MM.1S (cell line): Measurements from ENCODE around the gene RMND5A.

Experiments
- EZH2 ChIP-seq: fragments of 300-600 bp; sonication (generic); optimal IDR thresholded peaks from 2 replicates; pipeline ENCODE3; 2017; ENCODE audit warnings: low read depth, mild to moderate bottlenecking, antibody characterized with exemption, low read length, mixed read lengths
- TF ChIP-seq, protein P1 (sequence below): fragments of 300-600 bp; sonication (generic); IDR thresholded peaks from 2 replicates; pipeline ENCODE4 v1.5.1; 2016; ENCODE audit warnings: antibody characterized with exemption, low read length, mixed read lengths

DNA sequence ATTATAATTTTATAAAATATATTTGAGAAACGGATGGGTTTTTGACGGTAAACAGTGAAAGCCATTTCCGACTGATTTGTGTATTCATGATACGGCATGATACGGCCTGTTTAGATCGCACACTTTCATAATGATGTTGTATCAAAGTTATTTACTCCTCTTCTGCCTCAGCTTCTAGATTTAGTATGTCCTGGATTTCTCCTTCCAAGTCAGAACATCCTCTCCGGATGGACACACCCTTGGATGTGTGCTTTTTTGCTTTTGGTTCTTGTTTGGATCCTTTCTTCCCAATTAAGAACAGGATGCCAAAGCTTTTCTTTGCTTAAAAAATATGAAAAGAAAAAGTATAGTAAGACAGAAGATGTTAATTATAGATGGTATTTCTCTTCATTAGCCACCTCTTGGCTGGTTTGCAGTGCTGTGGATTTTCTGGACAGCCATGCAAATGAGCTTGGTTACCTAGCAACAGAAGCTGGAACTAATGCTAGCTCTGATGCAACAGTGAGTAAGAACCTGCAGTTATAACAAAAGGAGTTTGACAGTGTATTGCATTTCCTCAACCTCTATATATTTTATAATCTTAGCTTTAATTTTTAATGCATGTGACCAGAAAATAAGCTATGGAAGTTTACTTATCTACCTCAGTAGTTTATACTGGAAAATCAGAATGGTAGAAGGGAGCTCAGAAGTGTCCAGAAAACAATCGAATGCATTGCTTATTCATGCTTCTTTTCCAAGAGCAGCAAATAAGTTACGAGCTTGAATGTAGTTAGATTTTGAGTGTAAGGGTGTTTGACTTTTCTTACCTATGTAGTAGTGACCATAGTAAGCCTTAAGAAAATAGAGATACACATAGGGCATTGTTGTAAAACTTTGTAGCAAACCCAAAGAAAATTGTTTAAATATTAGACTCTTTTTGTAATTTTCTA, 27.9 kb downstream of the RMND5A start:
- TF ChIP-seq, protein P1, sequence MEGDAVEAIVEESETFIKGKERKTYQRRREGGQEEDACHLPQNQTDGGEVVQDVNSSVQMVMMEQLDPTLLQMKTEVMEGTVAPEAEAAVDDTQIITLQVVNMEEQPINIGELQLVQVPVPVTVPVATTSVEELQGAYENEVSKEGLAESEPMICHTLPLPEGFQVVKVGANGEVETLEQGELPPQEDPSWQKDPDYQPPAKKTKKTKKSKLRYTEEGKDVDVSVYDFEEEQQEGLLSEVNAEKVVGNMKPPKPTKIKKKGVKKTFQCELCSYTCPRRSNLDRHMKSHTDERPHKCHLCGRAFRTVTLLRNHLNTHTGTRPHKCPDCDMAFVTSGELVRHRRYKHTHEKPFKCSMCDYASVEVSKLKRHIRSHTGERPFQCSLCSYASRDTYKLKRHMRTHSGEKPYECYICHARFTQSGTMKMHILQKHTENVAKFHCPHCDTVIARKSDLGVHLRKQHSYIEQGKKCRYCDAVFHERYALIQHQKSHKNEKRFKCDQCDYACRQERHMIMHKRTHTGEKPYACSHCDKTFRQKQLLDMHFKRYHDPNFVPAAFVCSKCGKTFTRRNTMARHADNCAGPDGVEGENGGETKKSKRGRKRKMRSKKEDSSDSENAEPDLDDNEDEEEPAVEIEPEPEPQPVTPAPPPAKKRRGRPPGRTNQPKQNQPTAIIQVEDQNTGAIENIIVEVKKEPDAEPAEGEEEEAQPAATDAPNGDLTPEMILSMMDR: no peak
- TF ChIP-seq EZH2: no peak
